ENCODE results near the gene RNF223. TPM values are rescaled to one million over a fixed set of nuclear protein-coding genes. Genes with fewer than 3 reads are reported as not detected.

RNF223 gene
- total RNA-seq, 4 donors from 2014 or later: 3.0 to 7.5 (median 5.0) TPM

GRCh38 chr1:1085171-1085841, 11.2 kb upstream of the RNF223 start:
- WGBS, 2 donors (ENCODE audit: low coverage in 1 of 2): 91% methylated on average over 26 of the region's 30 CpGs; no CpG with 5 or more reads in 1 of the 2 donors
- Histone ChIP-seq H3K27ac (no peak overlapping the region), H3K4me3 (no peak overlapping the region), H3K36me3 (no peaks in the 10 kb centered on the region), H3K4me1 (peaks cover under 1 to 2% (median 2%) of the 10 kb centered on the region in 4 donors), H3K27me3 (no peaks in the 10 kb centered on the region), H3K9me3 (no peaks in the 10 kb centered on the region)
- in situ Hi-C loops (cut with MboI; ENCODE audit: low pct_ligation_motif_present in 1 of 4, low pct_unique_long_range_greater_than_20kb in 1 of 4, low sequenced_read_pairs in 3 of 4): no loop called here
- DNase-seq: peak; percentile 3
- intact Hi-C loops (cut with DNase I; ENCODE audit: low total_unique reads): no loop called here
- TF ChIP-seq POLR2AphosphoS5 (IDR thresholded peaks at IDR 0.05) (no peak), POLR2A (IDR thresholded peaks at IDR 0.05) (no peak), CTCF (IDR thresholded peaks at IDR 0.05) (no peak), EP300 (IDR thresholded peaks at IDR 0.05; ENCODE audit: low read depth) (no peak)

GRCh38 chr1:1084372-1085170, 10.5 kb upstream of the RNF223 start:
- in situ Hi-C loops (cut with MboI; ENCODE audit: low pct_ligation_motif_present in 1 of 4, low pct_unique_long_range_greater_than_20kb in 1 of 4, low sequenced_read_pairs in 3 of 4): no loop called here
- TF ChIP-seq POLR2AphosphoS5 (IDR thresholded peaks at IDR 0.05) (no peak), CTCF (IDR thresholded peaks at IDR 0.05) (no peak), POLR2A (IDR thresholded peaks at IDR 0.05) (no peak), EP300 (IDR thresholded peaks at IDR 0.05; ENCODE audit: low read depth) (no peak)
- Histone ChIP-seq H3K27ac (no peak overlapping the region), H3K4me1 (peaks cover 8 to 9% (median 9%) of the 10 kb centered on the region in 4 donors), H3K4me3 (no peak overlapping the region), H3K9me3 (no peaks in the 10 kb centered on the region), H3K36me3 (no peaks in the 10 kb centered on the region), H3K27me3 (no peaks in the 10 kb centered on the region)
- 91% methylated on average over 38 of the region's 38 CpGs; no CpG with 5 or more reads in 1 of the 2 donors for WGBS, 2 donors (ENCODE audit: low coverage in 1 of 2)
- intact Hi-C loops (cut with DNase I; ENCODE audit: low total_unique reads): no loop called here
- DNase-seq: peak; percentile 7

GRCh38 chr1:1083416-1084371, 9.6 kb upstream of the RNF223 start:
- TF ChIP-seq CTCF (IDR thresholded peaks at IDR 0.05): no peak
- TF ChIP-seq POLR2AphosphoS5 (IDR thresholded peaks at IDR 0.05): no peak
- TF ChIP-seq EP300 (IDR thresholded peaks at IDR 0.05; ENCODE audit: low read depth): no peak
- no peak for TF ChIP-seq POLR2A (IDR thresholded peaks at IDR 0.05)
- H3K27ac ChIP-seq: no peak overlapping the region
- no peak overlapping the region for H3K4me3 ChIP-seq
- in situ Hi-C loops (cut with MboI; ENCODE audit: low pct_ligation_motif_present in 1 of 4, low pct_unique_long_range_greater_than_20kb in 1 of 4, low sequenced_read_pairs in 3 of 4) (no loop called here), intact Hi-C loops (cut with DNase I; ENCODE audit: low total_unique reads) (no loop called here)
- 80 to 92% methylated on average over 4 to 38 of the region's 43 CpGs for WGBS, 2 donors (ENCODE audit: low coverage in 1 of 2)
- H3K4me1 ChIP-seq: peaks cover 12 to 14% (median 13%) of the 10 kb centered on the region in 4 donors
- no peaks in the 10 kb centered on the region for H3K9me3 ChIP-seq
- H3K36me3 ChIP-seq: no peaks in the 10 kb centered on the region
- peak; percentile 5 for DNase-seq
- H3K27me3 ChIP-seq: no peaks in the 10 kb centered on the region
